ENCODE data around the gene PTPRO. TPM values are rescaled to one million over a fixed set of nuclear protein-coding genes. Genes with fewer than 3 reads are reported as not detected.

PTPRO gene
- polyA plus RNA-seq, 1 experiment: 0.23 TPM

DNA sequence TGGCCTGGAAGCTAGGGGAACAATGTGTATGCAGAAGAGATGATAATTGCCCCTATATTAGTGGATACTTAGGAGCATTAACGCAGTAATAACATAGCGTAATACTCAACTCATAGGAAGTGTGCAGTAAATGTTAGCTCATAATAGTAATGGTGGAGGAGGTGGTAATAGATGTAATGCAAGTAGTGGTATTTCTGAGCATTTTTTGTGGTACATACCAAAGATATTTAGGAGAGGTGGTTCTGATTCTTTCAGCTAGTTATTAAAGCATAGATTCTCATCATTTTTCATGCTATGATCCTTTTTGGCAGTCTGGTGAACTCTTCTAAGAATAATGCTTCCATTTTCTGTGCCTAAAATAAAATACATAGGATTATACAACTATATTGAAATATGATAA, 233.1 kb downstream of the PTPRO start:
- POLR2A ChIA-PET: no interaction called here

DNA sequence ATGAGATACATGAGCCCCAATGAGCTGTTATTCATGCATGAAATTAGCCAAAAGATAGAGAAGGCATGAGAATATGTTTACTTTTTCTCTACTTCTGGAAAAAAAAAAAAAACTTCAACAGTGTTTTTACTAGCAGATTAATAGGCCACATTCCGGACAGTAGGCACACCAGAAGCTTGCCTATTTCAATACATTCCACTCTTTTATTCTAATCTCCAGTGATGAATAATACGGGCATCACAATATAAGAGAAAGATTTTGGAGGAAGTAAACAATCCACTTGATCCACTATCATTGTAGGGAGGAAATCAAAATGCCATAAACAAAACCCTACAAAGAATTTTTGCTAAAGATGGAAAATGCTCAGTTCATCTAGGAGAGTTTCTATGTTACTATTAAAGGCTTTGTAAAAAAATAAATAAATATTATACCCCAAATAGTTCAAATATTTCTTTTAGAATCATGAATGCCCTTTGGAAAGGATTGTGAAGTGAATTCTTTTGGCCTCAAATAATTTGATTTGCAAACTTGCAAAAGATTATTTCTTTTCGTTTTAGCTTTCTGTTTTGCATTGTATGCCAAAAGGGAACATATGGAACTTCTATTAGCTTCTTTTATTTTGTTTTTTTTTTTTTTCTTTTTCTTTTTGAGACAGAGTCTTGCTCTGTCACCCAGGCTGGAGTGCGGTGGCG, 234.2 kb downstream of the PTPRO start:
- H3K27me3 ChIP-seq (ENCODE audit: control insufficient read depth, insufficient read depth, low read length): no peaks in the 10 kb centered on the region
- TF ChIP-seq, protein P1, sequence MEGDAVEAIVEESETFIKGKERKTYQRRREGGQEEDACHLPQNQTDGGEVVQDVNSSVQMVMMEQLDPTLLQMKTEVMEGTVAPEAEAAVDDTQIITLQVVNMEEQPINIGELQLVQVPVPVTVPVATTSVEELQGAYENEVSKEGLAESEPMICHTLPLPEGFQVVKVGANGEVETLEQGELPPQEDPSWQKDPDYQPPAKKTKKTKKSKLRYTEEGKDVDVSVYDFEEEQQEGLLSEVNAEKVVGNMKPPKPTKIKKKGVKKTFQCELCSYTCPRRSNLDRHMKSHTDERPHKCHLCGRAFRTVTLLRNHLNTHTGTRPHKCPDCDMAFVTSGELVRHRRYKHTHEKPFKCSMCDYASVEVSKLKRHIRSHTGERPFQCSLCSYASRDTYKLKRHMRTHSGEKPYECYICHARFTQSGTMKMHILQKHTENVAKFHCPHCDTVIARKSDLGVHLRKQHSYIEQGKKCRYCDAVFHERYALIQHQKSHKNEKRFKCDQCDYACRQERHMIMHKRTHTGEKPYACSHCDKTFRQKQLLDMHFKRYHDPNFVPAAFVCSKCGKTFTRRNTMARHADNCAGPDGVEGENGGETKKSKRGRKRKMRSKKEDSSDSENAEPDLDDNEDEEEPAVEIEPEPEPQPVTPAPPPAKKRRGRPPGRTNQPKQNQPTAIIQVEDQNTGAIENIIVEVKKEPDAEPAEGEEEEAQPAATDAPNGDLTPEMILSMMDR (IDR thresholded peaks at IDR 0.05; ENCODE audit: insufficient read depth, low read depth, low read length): no peak
- DNase-seq (ENCODE audit: low read depth): no peak
- H3K4me3 ChIP-seq (ENCODE audit: low read depth, low read length): no peak overlapping the region
- ChIA-PET CTCF (interaction anchor here (1.2 to 1.6 kb wide), 6 partner anchors 12 to 27 kb away, joined by 3 to 4 read pairs (median 4); no protein-coding TSS in a partner anchor), POLR2A (interaction anchor here (0.6 kb wide), 3 partner anchors 24 to 783 kb away, joined by 6 to 9 read pairs (median 8); no protein-coding TSS in a partner anchor)
- no peaks in the 10 kb centered on the region for H3K36me3 ChIP-seq (ENCODE audit: control insufficient read depth, insufficient read depth, low read length)

More for the DNA sequence above, 233.1 kb downstream of the PTPRO start:
- H3K36me3 ChIP-seq (ENCODE audit: control insufficient read depth, insufficient read depth, low read length): no peaks in the 10 kb centered on the region
- CTCF ChIA-PET: interaction anchor here (0.7 to 1.3 kb wide), 5 partner anchors 10 to 67 kb away, joined by 3 to 4 read pairs (median 4); no protein-coding TSS in a partner anchor
- no peak for DNase-seq (ENCODE audit: low read depth)
- no peaks in the 10 kb centered on the region for H3K27me3 ChIP-seq (ENCODE audit: control insufficient read depth, insufficient read depth, low read length)
- no peak overlapping the region for H3K4me3 ChIP-seq (ENCODE audit: low read depth, low read length)
- TF ChIP-seq, protein P1 (IDR thresholded peaks at IDR 0.05; ENCODE audit: insufficient read depth, low read depth, low read length): no peak

DNA sequence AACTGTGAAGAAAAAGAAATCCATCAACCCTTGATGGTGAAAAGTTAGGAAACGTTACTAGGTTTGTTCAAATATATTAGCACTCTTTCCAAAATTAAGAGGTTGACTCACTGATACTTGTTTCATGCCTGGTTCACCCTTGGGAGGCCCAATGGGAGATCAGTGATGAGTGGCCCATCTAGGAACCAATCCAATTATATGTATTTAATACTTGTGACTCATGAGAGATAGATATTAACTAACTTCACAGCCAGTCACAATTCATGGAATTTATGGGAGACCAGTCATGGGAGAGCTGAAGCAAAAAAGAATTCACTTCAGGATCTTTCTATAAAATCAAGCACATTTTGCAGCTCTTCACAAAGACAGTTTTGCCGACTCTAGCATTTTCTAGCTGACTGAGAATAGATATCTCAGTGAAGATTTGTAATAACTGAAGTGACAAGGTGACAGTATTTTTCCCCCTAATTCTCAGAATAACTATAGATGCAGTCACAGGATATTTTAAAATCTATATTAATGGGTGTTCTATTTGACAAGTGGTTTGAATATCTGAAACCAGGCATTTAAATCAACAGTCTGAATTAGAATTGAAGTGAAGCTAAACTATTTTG, 236.7 kb downstream of the PTPRO start:
- Histone ChIP-seq H3K4me3 (ENCODE audit: low read depth, low read length) (no peak overlapping the region), H3K36me3 (ENCODE audit: control insufficient read depth, insufficient read depth, low read length) (no peaks in the 10 kb centered on the region), H3K27me3 (ENCODE audit: control insufficient read depth, insufficient read depth, low read length) (no peaks in the 10 kb centered on the region)
- DNase-seq (ENCODE audit: low read depth): peak; percentile 90
- ChIA-PET CTCF (interaction anchor here (0.9 to 1.7 kb wide), 4 partner anchors 9 to 26 kb away, joined by 3 to 6 read pairs (median 4); no protein-coding TSS in a partner anchor), POLR2A (no interaction called here)
- TF ChIP-seq, protein P1 (IDR thresholded peaks at IDR 0.05; ENCODE audit: insufficient read depth, low read depth, low read length): no peak

DNA sequence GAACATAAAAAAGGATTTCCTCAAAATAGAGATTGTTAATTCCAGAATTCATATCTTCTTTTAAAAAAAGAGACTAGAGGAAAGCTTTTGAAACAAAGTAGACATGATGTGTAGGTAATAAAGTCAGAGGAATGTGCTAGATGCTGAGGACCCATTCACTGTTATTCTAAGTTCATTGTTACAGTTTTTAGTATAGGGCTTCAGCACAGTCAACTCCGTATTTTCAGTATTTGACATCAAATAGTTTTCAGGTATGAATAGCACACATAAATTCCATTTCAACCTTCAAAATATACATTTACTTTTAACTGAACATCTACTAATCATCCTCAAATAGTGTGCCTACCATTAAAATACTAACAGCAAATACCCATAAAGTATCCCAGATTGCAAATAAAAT, 239.1 kb downstream of the PTPRO start:
- CTCF ChIA-PET: interaction anchor here (1.3 to 1.8 kb wide), 2 partner anchors 11 to 15 kb away, joined by 3 to 4 read pairs; no protein-coding TSS in a partner anchor
- H3K36me3 ChIP-seq (ENCODE audit: control insufficient read depth, insufficient read depth, low read length): no peaks in the 10 kb centered on the region
- no peak for DNase-seq (ENCODE audit: low read depth)

DNA sequence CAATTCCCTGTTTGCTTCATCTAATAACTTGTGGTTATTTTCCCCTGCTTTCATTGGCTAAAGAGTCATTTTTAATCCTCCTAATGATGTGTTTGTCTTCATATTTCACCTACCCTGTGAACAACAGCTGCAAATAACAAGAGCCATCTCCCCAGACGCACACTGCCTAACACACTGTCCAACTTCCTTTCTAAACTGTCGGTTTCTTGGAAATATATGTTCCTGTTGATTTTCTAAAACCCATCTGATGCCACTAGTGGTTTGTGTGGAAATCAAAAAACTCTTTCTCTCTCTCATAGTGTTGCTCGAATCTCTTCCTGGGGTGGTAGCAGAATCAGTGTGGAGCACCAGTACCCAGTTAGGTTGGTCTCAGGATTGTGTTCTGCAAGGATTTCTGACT, 240.0 kb downstream of the PTPRO start:
- no peak for DNase-seq (ENCODE audit: low read depth)
- no peak overlapping the region for H3K4me3 ChIP-seq (ENCODE audit: low read depth, low read length)
- POLR2A ChIA-PET: no interaction called here
- TF ChIP-seq, protein P1 (IDR thresholded peaks at IDR 0.05; ENCODE audit: insufficient read depth, low read depth, low read length): no peak
- no peaks in the 10 kb centered on the region for H3K36me3 ChIP-seq (ENCODE audit: control insufficient read depth, insufficient read depth, low read length)
- CTCF ChIA-PET: interaction anchor here (1.3 to 1.5 kb wide), 3 partner anchors 8 to 30 kb away, joined by 3 to 4 read pairs (median 3); no protein-coding TSS in a partner anchor
- H3K27me3 ChIP-seq (ENCODE audit: control insufficient read depth, insufficient read depth, low read length): no peaks in the 10 kb centered on the region

More for the DNA sequence above, 239.1 kb downstream of the PTPRO start:
- POLR2A ChIA-PET: no interaction called here
- TF ChIP-seq, protein P1 (IDR thresholded peaks at IDR 0.05; ENCODE audit: insufficient read depth, low read depth, low read length): no peak
- no peaks in the 10 kb centered on the region for H3K27me3 ChIP-seq (ENCODE audit: control insufficient read depth, insufficient read depth, low read length)
- no peak overlapping the region for H3K4me3 ChIP-seq (ENCODE audit: low read depth, low read length)
